ENCODE results near the gene EFNB3. TPM values are rescaled to one million over a fixed set of nuclear protein-coding genes. Genes with fewer than 3 reads are reported as not detected.

The EFNB3 gene
- total and polyA plus RNA-seq, 10 of the 15 experiments (the other 5 are each of a cell fraction or from before 2014, with no cell fraction given), result 0.01 to 0.13 (median 0.04) TPM; not detected in 5

DNA sequence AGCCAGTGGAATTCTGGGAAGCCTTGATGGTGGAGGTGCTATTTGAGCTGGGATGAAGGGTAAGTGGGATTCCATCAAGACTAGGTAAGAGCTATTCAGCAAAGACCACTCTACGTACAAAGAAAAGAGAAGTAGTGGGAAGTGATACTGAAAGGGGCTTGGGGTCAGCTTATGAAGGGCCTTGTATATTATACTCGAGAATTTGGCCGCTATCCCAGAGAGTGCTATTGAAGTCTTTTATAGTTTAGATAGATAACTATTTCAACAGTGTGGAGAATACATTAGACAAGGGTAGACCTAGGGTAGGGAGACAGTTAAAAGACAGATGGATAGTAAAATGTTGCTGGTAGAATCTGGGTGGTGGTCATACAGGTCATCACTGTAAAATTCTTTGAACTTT is 22.9 kb downstream of the EFNB3 start (continued):
- TF ChIP-seq, protein P1, sequence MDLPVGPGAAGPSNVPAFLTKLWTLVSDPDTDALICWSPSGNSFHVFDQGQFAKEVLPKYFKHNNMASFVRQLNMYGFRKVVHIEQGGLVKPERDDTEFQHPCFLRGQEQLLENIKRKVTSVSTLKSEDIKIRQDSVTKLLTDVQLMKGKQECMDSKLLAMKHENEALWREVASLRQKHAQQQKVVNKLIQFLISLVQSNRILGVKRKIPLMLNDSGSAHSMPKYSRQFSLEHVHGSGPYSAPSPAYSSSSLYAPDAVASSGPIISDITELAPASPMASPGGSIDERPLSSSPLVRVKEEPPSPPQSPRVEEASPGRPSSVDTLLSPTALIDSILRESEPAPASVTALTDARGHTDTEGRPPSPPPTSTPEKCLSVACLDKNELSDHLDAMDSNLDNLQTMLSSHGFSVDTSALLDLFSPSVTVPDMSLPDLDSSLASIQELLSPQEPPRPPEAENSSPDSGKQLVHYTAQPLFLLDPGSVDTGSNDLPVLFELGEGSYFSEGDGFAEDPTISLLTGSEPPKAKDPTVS (IDR thresholded peaks at IDR 0.05; ENCODE audit: low read depth, low read length), result no peak
- TF ChIP-seq ESRRA (IDR thresholded peaks at IDR 0.05; ENCODE audit: low read length), result no peak
- TF ChIP-seq DPF2 (IDR thresholded peaks at IDR 0.05), result no peak
- TF ChIP-seq BRCA1 (IDR thresholded peaks at IDR 0.05; ENCODE audit: low read depth, low read length), result no peak

DNA sequence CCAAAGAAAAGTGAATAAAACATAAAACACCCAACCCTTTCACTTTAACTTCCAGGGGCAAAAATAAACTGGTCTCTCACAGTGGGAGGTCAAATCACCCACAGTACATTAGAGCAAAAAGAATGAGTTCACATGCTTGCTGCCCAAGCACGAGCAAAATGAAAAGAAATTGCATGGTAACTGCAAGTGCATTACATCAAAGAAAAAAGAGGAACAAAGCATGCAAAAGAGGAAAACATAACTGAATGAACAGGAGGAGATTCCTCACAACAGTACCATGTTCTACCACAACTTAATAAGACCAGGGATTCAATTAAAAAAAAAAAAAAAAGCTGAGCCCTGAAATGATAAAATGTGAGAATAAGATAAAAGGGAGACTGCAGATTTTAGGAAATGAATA is 24.8 kb downstream of the EFNB3 start:
- intact Hi-C loops (cut with micrococcal nuclease; ENCODE audit: unreplicated experiment) (no loop called here), in situ Hi-C loops (cut with MboI) (no loop called here)
- BruUV-seq (replicated peaks), result no TSS peak
- ChIA-PET CTCF (interaction anchor here (2.4 kb wide), 1 partner anchor 14 kb away, joined by 13 read pairs; no protein-coding TSS in a partner anchor), SMC1A (ENCODE audit: uncharacterized antibody, unreplicated experiment) (interaction anchor here (0.6 to 1.6 kb wide), 2 partner anchors 17 to 51 kb away, joined by 3 to 4 read pairs; no protein-coding TSS in a partner anchor), RAD21 (ENCODE audit: unreplicated experiment) (no interaction called here), POLR2A (interaction anchor here (0.7 kb wide), 1 partner anchor 15 kb away, joined by 5 read pairs; no protein-coding TSS in a partner anchor)
- no peaks in the 10 kb centered on the region for H4K20me1 ChIP-seq (ENCODE audit: control insufficient read depth, insufficient read depth)
- DNase-seq (ENCODE audit: low read depth, low spot score), result no peak
- no peak overlapping the region for H3K27ac ChIP-seq (ENCODE audit: control insufficient read depth, insufficient read depth)
- H3K79me2 ChIP-seq (ENCODE audit: control insufficient read depth, insufficient read depth, low read length), result no peaks in the 10 kb centered on the region
- no peak for FAIRE-seq
- no peaks in the 10 kb centered on the region for H3K36me3 ChIP-seq (ENCODE audit: control insufficient read depth in 2 of 2, insufficient read depth in 2 of 2, low read length in 1 of 2)
- no peak overlapping the region for H3K4me3 ChIP-seq
- TF ChIP-seq RCOR1 (conservative IDR thresholded peaks at IDR 0.05; ENCODE audit: low read depth, low read length), result no peak
- no peak for TF ChIP-seq SP1 (IDR thresholded peaks at IDR 0.05; ENCODE audit: low read depth, low read length)
- TF ChIP-seq MEF2B (IDR thresholded peaks at IDR 0.05; ENCODE audit: partially characterized antibody, poor library complexity, severe bottlenecking), result no peak
- no peak for TF ChIP-seq IRF4 (IDR thresholded peaks at IDR 0.05; ENCODE audit: low read depth, low read length)
- TF ChIP-seq FOS (IDR thresholded peaks at IDR 0.05; ENCODE audit: borderline replicate concordance, extremely low read depth, insufficient read length), result no peak
- no peak for TF ChIP-seq RB1 (IDR thresholded peaks at IDR 0.05; ENCODE audit: borderline replicate concordance)
- TF ChIP-seq CHD4 (IDR thresholded peaks at IDR 0.05), result no peak
- no peak for TF ChIP-seq NR2F1 (conservative IDR thresholded peaks at IDR 0.05)
- TF ChIP-seq EGR1 (IDR thresholded peaks at IDR 0.05; ENCODE audit: borderline replicate concordance in 1 of 2, low read depth in 2 of 2, low read length in 2 of 2), result no peak
- TF ChIP-seq ESRRA (IDR thresholded peaks at IDR 0.05; ENCODE audit: low read length), result no peak
- no peak for TF ChIP-seq RUNX3 (IDR thresholded peaks at IDR 0.05; ENCODE audit: low read length)
- TF ChIP-seq CBX3 (IDR thresholded peaks at IDR 0.05; ENCODE audit: borderline replicate concordance, low read depth), result no peak
- TF ChIP-seq, protein P2, sequence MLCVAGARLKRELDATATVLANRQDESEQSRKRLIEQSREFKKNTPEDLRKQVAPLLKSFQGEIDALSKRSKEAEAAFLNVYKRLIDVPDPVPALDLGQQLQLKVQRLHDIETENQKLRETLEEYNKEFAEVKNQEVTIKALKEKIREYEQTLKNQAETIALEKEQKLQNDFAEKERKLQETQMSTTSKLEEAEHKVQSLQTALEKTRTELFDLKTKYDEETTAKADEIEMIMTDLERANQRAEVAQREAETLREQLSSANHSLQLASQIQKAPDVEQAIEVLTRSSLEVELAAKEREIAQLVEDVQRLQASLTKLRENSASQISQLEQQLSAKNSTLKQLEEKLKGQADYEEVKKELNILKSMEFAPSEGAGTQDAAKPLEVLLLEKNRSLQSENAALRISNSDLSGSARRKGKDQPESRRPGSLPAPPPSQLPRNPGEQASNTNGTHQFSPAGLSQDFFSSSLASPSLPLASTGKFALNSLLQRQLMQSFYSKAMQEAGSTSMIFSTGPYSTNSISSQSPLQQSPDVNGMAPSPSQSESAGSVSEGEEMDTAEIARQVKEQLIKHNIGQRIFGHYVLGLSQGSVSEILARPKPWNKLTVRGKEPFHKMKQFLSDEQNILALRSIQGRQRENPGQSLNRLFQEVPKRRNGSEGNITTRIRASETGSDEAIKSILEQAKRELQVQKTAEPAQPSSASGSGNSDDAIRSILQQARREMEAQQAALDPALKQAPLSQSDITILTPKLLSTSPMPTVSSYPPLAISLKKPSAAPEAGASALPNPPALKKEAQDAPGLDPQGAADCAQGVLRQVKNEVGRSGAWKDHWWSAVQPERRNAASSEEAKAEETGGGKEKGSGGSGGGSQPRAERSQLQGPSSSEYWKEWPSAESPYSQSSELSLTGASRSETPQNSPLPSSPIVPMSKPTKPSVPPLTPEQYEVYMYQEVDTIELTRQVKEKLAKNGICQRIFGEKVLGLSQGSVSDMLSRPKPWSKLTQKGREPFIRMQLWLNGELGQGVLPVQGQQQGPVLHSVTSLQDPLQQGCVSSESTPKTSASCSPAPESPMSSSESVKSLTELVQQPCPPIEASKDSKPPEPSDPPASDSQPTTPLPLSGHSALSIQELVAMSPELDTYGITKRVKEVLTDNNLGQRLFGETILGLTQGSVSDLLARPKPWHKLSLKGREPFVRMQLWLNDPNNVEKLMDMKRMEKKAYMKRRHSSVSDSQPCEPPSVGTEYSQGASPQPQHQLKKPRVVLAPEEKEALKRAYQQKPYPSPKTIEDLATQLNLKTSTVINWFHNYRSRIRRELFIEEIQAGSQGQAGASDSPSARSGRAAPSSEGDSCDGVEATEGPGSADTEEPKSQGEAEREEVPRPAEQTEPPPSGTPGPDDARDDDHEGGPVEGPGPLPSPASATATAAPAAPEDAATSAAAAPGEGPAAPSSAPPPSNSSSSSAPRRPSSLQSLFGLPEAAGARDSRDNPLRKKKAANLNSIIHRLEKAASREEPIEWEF (IDR thresholded peaks at IDR 0.05; ENCODE audit: insufficient replicate concordance, low read depth, low read length), result no peak
- TF ChIP-seq TCF12 (IDR thresholded peaks at IDR 0.05; ENCODE audit: low read depth, low read length), result no peak
- no peak for TF ChIP-seq ZNF24 (IDR thresholded peaks at IDR 0.05)
- no peaks in the 10 kb centered on the region for H3K4me1 ChIP-seq (ENCODE audit: control insufficient read depth, insufficient read depth, low read length)
- 6% methylated on average over 1 of the region's 1 CpG for WGBS (ENCODE audit: insufficient coverage, insufficient replicate concordance, low lambda C conversion rate, missing lambda C conversion rate)
- H3K4me2 ChIP-seq (ENCODE audit: control insufficient read depth, insufficient read depth), result no peak overlapping the region
- H2AFZ ChIP-seq (ENCODE audit: control insufficient read depth, low read depth, low read length), result no peak overlapping the region
- H3K27me3 ChIP-seq (replicated peaks in 1 of 2; ENCODE audit: control insufficient read depth in 2 of 2, insufficient read depth in 2 of 2, low read length in 1 of 2), result peaks cover 0 to 3% of the 10 kb centered on the region in 2 experiments; a peak in 2 of 4 replicates
- no peaks in the 10 kb centered on the region for H3K9me3 ChIP-seq (replicated peaks; ENCODE audit: control insufficient read depth, insufficient read depth, low read length)
- no peak for ATAC-seq
- H3K9ac ChIP-seq (ENCODE audit: control insufficient read depth, insufficient read depth, low read length), result no peak overlapping the region
